ENCODE results near the gene SPATA24.

SPATA24 gene

DNA sequence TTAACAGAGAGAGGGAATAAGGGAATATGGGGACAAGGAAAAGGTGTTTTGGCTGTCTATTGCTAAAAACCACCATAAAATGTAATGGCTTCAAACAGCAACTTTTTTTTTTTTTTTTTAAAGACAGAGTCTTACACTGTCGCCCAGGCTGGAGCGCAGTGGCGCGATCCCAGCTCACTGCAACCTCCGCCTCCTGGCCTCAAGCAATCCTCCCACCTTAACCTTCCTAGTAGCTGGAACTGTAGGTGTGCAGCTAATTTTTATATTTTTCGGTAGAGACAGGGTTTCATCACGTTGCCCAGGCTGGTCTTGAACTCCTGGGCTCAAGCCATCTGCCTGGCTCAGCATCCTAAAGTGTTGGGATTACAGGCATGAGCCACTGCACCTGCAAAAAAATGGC, 4.3 kb upstream of the SPATA24 start:
- Histone ChIP-seq H3K36me3 (ENCODE audit: control insufficient read depth in 2 of 2, insufficient read depth in 2 of 2, low read length in 2 of 2) (no peaks in the 10 kb centered on the region), H3K27ac (ENCODE audit: low read depth in 2 of 2, low read length in 2 of 2) (no peak overlapping the region), H3K4me3 (ENCODE audit: low read length in 2 of 2) (no peak overlapping the region), H3K27me3 (ENCODE audit: control insufficient read depth in 2 of 2, insufficient read depth in 2 of 2, low read length in 2 of 2) (no peaks in the 10 kb centered on the region), H3K9ac (ENCODE audit: low read depth in 1 of 2, low read length in 2 of 2) (no peak overlapping the region), H3K9me3 (ENCODE audit: control insufficient read depth in 2 of 2, low read length in 2 of 2) (no peaks in the 10 kb centered on the region), H3K4me1 (ENCODE audit: control insufficient read depth in 2 of 2, insufficient read depth in 2 of 2, low read length in 2 of 2) (peaks cover 10 to 11% of the 10 kb centered on the region in 2 donors)

DNA sequence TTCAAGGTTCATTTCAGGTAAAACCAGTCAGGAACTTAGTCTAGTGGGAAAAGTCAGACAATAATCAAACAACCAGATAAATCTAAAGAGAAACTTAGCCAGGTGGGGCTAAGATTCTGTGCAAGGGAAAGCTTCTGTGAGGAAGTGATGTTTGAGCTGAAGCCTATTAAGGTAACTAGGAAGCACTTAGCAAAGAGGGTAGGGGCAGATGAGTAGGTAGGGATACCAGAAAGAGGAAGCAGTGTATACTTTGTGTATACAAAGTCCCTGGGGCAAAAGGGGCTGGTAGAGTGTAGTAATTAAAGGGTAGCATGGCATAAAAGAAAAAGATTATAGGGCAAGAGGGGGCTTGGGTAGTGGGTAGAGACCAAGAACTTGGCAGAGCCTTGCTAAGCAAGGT, 3.6 kb upstream of the SPATA24 start:
- Histone ChIP-seq H3K27me3 (ENCODE audit: control insufficient read depth in 2 of 2, insufficient read depth in 2 of 2, low read length in 2 of 2) (no peaks in the 10 kb centered on the region), H3K4me3 (ENCODE audit: low read length in 2 of 2) (no peak overlapping the region), H3K36me3 (ENCODE audit: control insufficient read depth in 2 of 2, insufficient read depth in 2 of 2, low read length in 2 of 2) (no peaks in the 10 kb centered on the region), H3K9ac (ENCODE audit: low read depth in 1 of 2, low read length in 2 of 2) (no peak overlapping the region), H3K27ac (ENCODE audit: low read depth in 2 of 2, low read length in 2 of 2) (no peak overlapping the region), H3K4me1 (ENCODE audit: control insufficient read depth in 2 of 2, insufficient read depth in 2 of 2, low read length in 2 of 2) (peaks cover 13 to 15% of the 10 kb centered on the region in 2 donors), H3K9me3 (ENCODE audit: control insufficient read depth in 2 of 2, low read length in 2 of 2) (no peaks in the 10 kb centered on the region)

DNA sequence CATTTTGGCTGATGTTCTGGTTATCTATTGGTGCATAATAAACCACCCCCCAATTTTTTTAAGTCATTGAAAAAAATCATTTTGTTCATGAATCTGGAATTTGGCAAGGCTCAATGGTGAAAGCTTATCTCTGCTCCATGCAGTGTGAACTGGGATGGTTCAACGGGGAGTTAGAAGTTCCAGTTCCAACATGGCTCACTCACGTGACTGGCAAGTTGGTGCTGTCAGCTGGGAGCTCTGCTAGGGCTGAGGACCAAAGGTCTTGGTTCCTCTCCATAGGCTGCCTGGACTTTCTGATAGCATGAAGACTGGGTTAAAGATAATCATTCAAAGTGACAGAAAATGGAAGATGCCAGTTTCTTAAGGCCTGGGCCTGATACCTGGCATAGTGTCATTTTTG, 3.1 kb upstream of the SPATA24 start:
- Histone ChIP-seq H3K4me3 (ENCODE audit: low read length in 2 of 2) (no peak overlapping the region), H3K4me1 (ENCODE audit: control insufficient read depth in 2 of 2, insufficient read depth in 2 of 2, low read length in 2 of 2) (peaks cover 13 to 15% of the 10 kb centered on the region in 2 donors), H3K36me3 (ENCODE audit: control insufficient read depth in 2 of 2, insufficient read depth in 2 of 2, low read length in 2 of 2) (no peaks in the 10 kb centered on the region), H3K9ac (ENCODE audit: low read depth in 1 of 2, low read length in 2 of 2) (no peak overlapping the region), H3K9me3 (ENCODE audit: control insufficient read depth in 2 of 2, low read length in 2 of 2) (no peaks in the 10 kb centered on the region), H3K27ac (ENCODE audit: low read depth in 2 of 2, low read length in 2 of 2) (no peak overlapping the region), H3K27me3 (ENCODE audit: control insufficient read depth in 2 of 2, insufficient read depth in 2 of 2, low read length in 2 of 2) (no peaks in the 10 kb centered on the region)

DNA sequence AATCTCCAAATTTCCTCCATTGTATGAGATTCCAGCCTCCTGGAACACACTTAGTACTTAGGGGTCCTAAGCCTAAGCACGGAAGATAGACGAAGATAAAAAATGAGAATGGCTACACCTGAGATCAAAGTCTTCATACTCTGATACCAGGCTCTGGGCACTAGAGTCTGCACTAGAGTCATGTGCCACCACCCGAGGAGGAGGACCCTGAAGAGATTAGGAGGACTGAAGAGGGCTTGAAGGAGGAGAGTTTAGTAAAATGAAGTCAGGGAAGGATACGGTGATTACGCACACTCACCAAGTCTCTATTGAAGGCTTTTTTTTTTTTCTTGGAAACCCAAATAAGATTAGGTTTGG, 573 bp upstream of the SPATA24 start:
- no peaks in the 10 kb centered on the region for H3K9me3 ChIP-seq (ENCODE audit: control insufficient read depth in 2 of 2, low read length in 2 of 2)
- peak overlapping the region; percentile 93 to 95 for H3K27ac ChIP-seq (ENCODE audit: low read depth in 2 of 2, low read length in 2 of 2)

DNA sequence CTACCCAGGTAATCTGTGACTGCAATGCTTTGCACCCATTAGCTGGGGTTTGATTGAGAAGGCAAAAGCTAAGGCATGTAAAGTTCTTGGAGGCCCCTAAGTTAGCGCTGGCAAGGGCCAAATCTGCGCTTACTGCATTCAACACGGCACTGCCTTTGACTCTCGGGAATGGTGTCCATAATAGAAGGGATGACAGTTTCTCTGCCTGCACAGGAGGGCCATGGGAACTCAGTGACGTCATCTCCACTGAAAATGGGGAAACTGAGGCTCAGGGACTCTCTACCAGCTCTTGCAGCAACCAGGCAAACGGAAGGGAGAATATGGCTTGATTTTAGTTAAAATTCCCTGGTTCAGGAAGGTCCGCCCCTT, 487 bp downstream of the SPATA24 start:
- H3K9me3 ChIP-seq (ENCODE audit: control insufficient read depth in 2 of 2, low read length in 2 of 2): no peaks in the 10 kb centered on the region
- H3K27ac ChIP-seq (ENCODE audit: low read depth in 2 of 2, low read length in 2 of 2): peak overlapping the region; percentile 93 to 95
- peaks cover 0 to 2% of the 10 kb centered on the region in 2 donors for H3K36me3 ChIP-seq (ENCODE audit: control insufficient read depth in 2 of 2, insufficient read depth in 2 of 2, low read length in 2 of 2)
- peak overlapping the region; percentile 77 to 88 for H3K4me3 ChIP-seq (ENCODE audit: low read length in 2 of 2)
- peak overlapping the region; percentile 72 to 76 for H3K9ac ChIP-seq (ENCODE audit: low read depth in 1 of 2, low read length in 2 of 2)
- peaks cover 13 to 15% of the 10 kb centered on the region in 2 donors for H3K4me1 ChIP-seq (ENCODE audit: control insufficient read depth in 2 of 2, insufficient read depth in 2 of 2, low read length in 2 of 2)
- H3K27me3 ChIP-seq (ENCODE audit: control insufficient read depth in 2 of 2, insufficient read depth in 2 of 2, low read length in 2 of 2): no peaks in the 10 kb centered on the region

More for the DNA sequence above, 573 bp upstream of the SPATA24 start:
- Histone ChIP-seq H3K27me3 (ENCODE audit: control insufficient read depth in 2 of 2, insufficient read depth in 2 of 2, low read length in 2 of 2) (no peaks in the 10 kb centered on the region), H3K4me1 (ENCODE audit: control insufficient read depth in 2 of 2, insufficient read depth in 2 of 2, low read length in 2 of 2) (peaks cover 13 to 15% of the 10 kb centered on the region in 2 donors), H3K36me3 (ENCODE audit: control insufficient read depth in 2 of 2, insufficient read depth in 2 of 2, low read length in 2 of 2) (peaks cover 0 to 2% of the 10 kb centered on the region in 2 donors), H3K9ac (ENCODE audit: low read depth in 1 of 2, low read length in 2 of 2) (peak overlapping the region; percentile 72 to 84), H3K4me3 (ENCODE audit: low read length in 2 of 2) (peak overlapping the region; percentile 77 to 88)

DNA sequence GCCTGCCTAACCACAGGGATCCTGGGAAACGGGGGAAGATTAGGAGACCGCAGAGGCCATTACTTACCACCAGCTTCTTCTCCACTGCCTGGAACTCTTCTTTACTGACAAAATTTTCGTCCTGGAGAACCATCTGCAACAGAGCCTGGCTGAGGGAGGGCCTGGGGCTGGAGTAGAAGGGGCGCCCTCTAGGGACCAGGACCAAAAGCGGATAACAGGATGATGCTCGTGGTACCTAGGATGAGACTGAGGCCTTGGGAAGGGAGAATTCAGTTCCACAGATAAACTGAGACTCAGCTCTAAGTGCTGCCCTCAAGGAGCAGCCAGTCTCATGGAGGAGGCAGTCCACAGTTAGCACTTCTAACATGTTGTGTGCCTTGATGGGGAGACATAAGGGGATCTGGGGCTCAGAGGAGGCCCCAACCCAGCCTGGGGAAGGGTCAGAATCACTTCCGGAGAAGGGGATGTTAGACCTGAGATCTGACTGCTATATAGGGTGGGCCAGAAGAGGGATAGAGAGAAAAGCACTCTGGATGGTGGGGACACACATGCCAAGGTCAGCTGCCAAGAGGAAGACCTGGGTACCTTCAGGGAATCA, 1.2 kb downstream of the SPATA24 start:
- H3K36me3 ChIP-seq (ENCODE audit: control insufficient read depth in 2 of 2, insufficient read depth in 2 of 2, low read length in 2 of 2): peaks cover 0 to 2% of the 10 kb centered on the region in 2 donors
- peaks cover 13 to 15% of the 10 kb centered on the region in 2 donors for H3K4me1 ChIP-seq (ENCODE audit: control insufficient read depth in 2 of 2, insufficient read depth in 2 of 2, low read length in 2 of 2)
- no peaks in the 10 kb centered on the region for H3K9me3 ChIP-seq (ENCODE audit: control insufficient read depth in 2 of 2, low read length in 2 of 2)
- H3K27me3 ChIP-seq (ENCODE audit: control insufficient read depth in 2 of 2, insufficient read depth in 2 of 2, low read length in 2 of 2): no peaks in the 10 kb centered on the region
- no peak overlapping the region for H3K27ac ChIP-seq (ENCODE audit: low read depth in 2 of 2, low read length in 2 of 2)
- H3K9ac ChIP-seq (ENCODE audit: low read depth in 1 of 2, low read length in 2 of 2): no peak overlapping the region
- H3K4me3 ChIP-seq (ENCODE audit: low read length in 2 of 2): no peak overlapping the region

DNA sequence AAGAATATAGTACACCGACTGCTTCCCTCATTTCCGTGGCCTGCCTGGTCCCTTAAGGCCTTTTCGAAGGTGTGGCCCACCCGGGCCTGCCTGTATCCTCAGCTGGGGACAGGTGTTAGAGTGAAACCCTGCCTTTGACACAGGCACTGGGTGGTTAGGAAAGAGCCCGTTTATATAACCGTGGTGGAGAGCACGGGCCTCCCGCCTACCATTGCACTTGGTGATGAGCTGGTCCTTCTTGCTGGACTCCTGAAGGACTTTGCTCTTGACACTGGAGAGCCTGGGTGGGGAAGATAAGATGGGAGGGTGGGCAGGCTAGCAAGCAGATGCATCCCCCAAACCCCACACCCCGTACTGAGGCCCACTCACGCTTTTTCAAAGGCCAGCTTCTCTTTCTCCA, 2.3 kb downstream of the SPATA24 start:
- no peak overlapping the region for H3K9ac ChIP-seq (ENCODE audit: low read depth in 1 of 2, low read length in 2 of 2)
- H3K27me3 ChIP-seq (ENCODE audit: control insufficient read depth in 2 of 2, insufficient read depth in 2 of 2, low read length in 2 of 2): no peaks in the 10 kb centered on the region
- H3K36me3 ChIP-seq (ENCODE audit: control insufficient read depth in 2 of 2, insufficient read depth in 2 of 2, low read length in 2 of 2): peaks cover 0 to 2% of the 10 kb centered on the region in 2 donors
- no peaks in the 10 kb centered on the region for H3K9me3 ChIP-seq (ENCODE audit: control insufficient read depth in 2 of 2, low read length in 2 of 2)
- H3K27ac ChIP-seq (ENCODE audit: low read depth in 2 of 2, low read length in 2 of 2): no peak overlapping the region
- H3K4me1 ChIP-seq (ENCODE audit: control insufficient read depth in 2 of 2, insufficient read depth in 2 of 2, low read length in 2 of 2): peaks cover 13 to 15% of the 10 kb centered on the region in 2 donors
- no peak overlapping the region for H3K4me3 ChIP-seq (ENCODE audit: low read length in 2 of 2)

DNA sequence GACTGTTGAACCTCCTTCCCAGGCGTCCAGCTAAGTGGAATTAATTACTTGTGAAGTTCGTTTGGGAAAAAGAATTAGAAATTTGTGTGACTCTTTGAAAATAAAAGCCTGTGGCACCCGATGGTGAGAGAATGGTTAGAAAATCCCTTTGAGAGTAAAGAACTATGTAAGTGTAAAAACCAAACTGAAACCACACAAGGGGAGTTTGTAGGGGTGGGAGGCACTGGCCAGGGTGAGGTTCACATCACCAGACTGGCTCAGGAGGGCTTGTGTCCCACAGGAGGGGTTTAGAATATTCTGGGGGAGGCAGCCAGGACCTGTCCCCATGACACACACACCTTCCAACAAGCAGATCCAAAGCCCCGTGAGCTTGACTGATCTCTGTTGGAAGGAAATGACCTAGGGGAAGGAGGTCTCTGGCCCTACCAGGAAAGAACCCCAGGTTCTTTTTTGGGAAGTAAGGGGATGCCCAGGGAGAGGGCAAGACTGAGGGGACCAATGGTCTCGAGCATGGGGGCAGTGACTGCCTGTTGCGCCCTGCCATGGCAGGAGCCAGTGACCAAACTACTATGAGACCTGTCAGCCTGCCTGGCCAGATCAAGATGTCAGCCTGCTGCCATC, 4.3 kb downstream of the SPATA24 start:
- H3K9ac ChIP-seq (ENCODE audit: low read depth in 1 of 2, low read length in 2 of 2): no peak overlapping the region
- no peaks in the 10 kb centered on the region for H3K9me3 ChIP-seq (ENCODE audit: control insufficient read depth in 2 of 2, low read length in 2 of 2)
- H3K27me3 ChIP-seq (ENCODE audit: control insufficient read depth in 2 of 2, insufficient read depth in 2 of 2, low read length in 2 of 2): no peaks in the 10 kb centered on the region
- H3K27ac ChIP-seq (ENCODE audit: low read depth in 2 of 2, low read length in 2 of 2): no peak overlapping the region
- peaks cover 3 to 7% of the 10 kb centered on the region in 2 donors for H3K36me3 ChIP-seq (ENCODE audit: control insufficient read depth in 2 of 2, insufficient read depth in 2 of 2, low read length in 2 of 2)
- H3K4me1 ChIP-seq (ENCODE audit: control insufficient read depth in 2 of 2, insufficient read depth in 2 of 2, low read length in 2 of 2): peaks cover 13% of the 10 kb centered on the region in 2 donors
- H3K4me3 ChIP-seq (ENCODE audit: low read length in 2 of 2): no peak overlapping the region

DNA sequence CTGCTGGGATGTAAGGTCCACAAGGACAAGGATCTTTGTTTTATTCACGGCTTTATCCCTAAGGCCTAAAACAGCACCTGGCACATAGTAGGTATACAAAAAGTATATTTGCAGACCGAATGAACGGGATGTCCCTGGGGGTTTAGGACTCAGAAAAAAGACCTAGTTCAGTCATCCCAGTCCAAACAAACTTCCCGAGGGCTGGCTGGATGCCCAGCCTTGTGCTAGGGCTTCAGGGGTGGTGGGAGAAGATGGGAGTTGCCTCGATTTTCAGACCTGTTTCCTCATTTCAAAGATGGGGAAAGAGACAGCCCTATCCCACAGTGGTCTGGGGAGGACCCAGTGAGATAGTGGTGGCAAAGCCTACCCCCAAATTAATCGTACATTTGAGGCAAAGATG, 6.0 kb downstream of the SPATA24 start:
- Histone ChIP-seq H3K4me1 (ENCODE audit: control insufficient read depth in 2 of 2, insufficient read depth in 2 of 2, low read length in 2 of 2) (peaks cover 12 to 15% of the 10 kb centered on the region in 2 donors), H3K27me3 (ENCODE audit: control insufficient read depth in 2 of 2, insufficient read depth in 2 of 2, low read length in 2 of 2) (peaks cover 0 to 7% of the 10 kb centered on the region in 2 donors), H3K9me3 (ENCODE audit: control insufficient read depth in 2 of 2, low read length in 2 of 2) (no peaks in the 10 kb centered on the region), H3K27ac (ENCODE audit: low read depth in 2 of 2, low read length in 2 of 2) (no peak overlapping the region), H3K9ac (ENCODE audit: low read depth in 1 of 2, low read length in 2 of 2) (no peak overlapping the region), H3K36me3 (ENCODE audit: control insufficient read depth in 2 of 2, insufficient read depth in 2 of 2, low read length in 2 of 2) (peaks cover 3 to 7% of the 10 kb centered on the region in 2 donors), H3K4me3 (ENCODE audit: low read length in 2 of 2) (no peak overlapping the region)

DNA sequence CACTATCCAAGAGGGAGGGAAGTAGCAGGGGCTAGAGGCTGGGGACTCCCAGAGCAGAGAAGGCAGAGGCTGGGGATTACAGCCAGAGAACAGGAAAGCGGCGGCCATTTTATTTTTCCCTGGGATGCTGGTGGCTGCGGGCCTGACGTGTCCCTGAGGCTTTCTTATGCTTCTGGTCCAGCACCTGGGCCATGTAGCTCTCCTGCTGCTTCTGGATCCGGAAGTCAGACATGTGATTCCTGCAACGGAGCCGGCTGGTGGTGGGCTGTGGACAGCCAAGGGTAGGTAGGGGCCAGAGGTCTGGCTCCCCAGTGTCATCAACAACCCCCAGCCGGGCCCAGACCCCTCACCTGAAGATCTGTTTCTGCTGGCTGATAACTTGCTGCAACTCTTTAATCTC, 7.2 kb downstream of the SPATA24 start:
- Histone ChIP-seq H3K27ac (ENCODE audit: low read depth in 2 of 2, low read length in 2 of 2) (no peak overlapping the region), H3K36me3 (ENCODE audit: control insufficient read depth in 2 of 2, insufficient read depth in 2 of 2, low read length in 2 of 2) (peaks cover 3 to 7% of the 10 kb centered on the region in 2 donors), H3K4me1 (ENCODE audit: control insufficient read depth in 2 of 2, insufficient read depth in 2 of 2, low read length in 2 of 2) (peaks cover 14 to 22% of the 10 kb centered on the region in 2 donors), H3K27me3 (ENCODE audit: control insufficient read depth in 2 of 2, insufficient read depth in 2 of 2, low read length in 2 of 2) (peaks cover 0 to 7% of the 10 kb centered on the region in 2 donors), H3K9me3 (ENCODE audit: control insufficient read depth in 2 of 2, low read length in 2 of 2) (no peaks in the 10 kb centered on the region), H3K4me3 (ENCODE audit: low read length in 2 of 2) (no peak overlapping the region), H3K9ac (ENCODE audit: low read depth in 1 of 2, low read length in 2 of 2) (no peak overlapping the region)

Measured in mucosa of rectum (tissue), 2 donors.